ENCODE measurements around the gene ZDHHC20. TPM values are rescaled to one million over a fixed set of nuclear protein-coding genes. Genes with fewer than 3 reads are reported as not detected.

Gene ZDHHC20
- total and polyA plus RNA-seq, 2 of the 13 experiments (the other 11 are each of a cell fraction or from before 2014, with no cell fraction given), result 19.9 to 59.9 TPM

- Histone ChIP-seq H2AFZ (ENCODE audit: low read length) (no peak overlapping the region), H3K4me2 (ENCODE audit: low read depth, low read length) (peak overlapping the region; percentile 82), H3K4me3 (replicated peaks in 1 of 3; ENCODE audit: insufficient read depth in 1 of 3, low read depth in 2 of 3, low read length in 3 of 3) (peak overlapping the region; percentile 98 to 100 (median 99)), H3K9ac (ENCODE audit: insufficient read depth, low read depth, low read length) (peak overlapping the region; percentile 98), H3K9me3 (ENCODE audit: low read length) (no peaks in the 10 kb centered on the region), H3K4me1 (ENCODE audit: insufficient read depth, low read length) (peaks cover 53% of the 10 kb centered on the region), H3K36me3 (replicated peaks in 1 of 2; ENCODE audit: control insufficient read depth in 1 of 2, insufficient read depth in 2 of 2, low read length in 2 of 2) (no peaks in the 10 kb centered on the region), H4K20me1 (ENCODE audit: insufficient read depth, low read length) (peaks cover 15% of the 10 kb centered on the region; the same call in 1 of the 2 replicates), H3K27me3 (ENCODE audit: control insufficient read depth in 1 of 2, insufficient read depth in 2 of 2, low read length in 2 of 2) (no peaks in the 10 kb centered on the region; a peak in 1 of 5 replicates), H3K79me2 (ENCODE audit: insufficient read depth, low read length) (peaks cover 48% of the 10 kb centered on the region), H3K27ac (ENCODE audit: extremely low read length, insufficient read depth, low read length) (peak overlapping the region; percentile 95)
- WGBS (ENCODE audit: low lambda C conversion rate), result under 1% methylated on average over 14 of the region's 16 CpGs
- DNase-seq (ENCODE audit: low spot score), result no peak
- in situ Hi-C loops (cut with HindIII; ENCODE audit: extremely low pct_ligation_motif_present, low pct_unique_long_range_greater_than_20kb) (no loop called here), intact Hi-C loops (cut with micrococcal nuclease; ENCODE audit: unreplicated experiment) (loop anchor here (5.0 kb wide), 1 partner anchor 56 kb away; no protein-coding TSS in a partner anchor)
- no TSS peak for BruUV-seq (replicated peaks)
- ATAC-seq, result peak; percentile 32
- ChIA-PET POLR2A (interaction anchor here (1.0 to 2.0 kb wide), 4 partner anchors 22 to 282 kb away, joined by 3 to 10 read pairs (median 4); partner anchors contain the start of genes MRPL57 and SKA3), CTCF (ENCODE audit: low intra/inter-chr PET ratio, low total read pairs) (no interaction called here)
- no peak for FAIRE-seq
- TF ChIP-seq ZNF34 (CRISPR knock-in tag; IDR thresholded peaks at IDR 0.05; ENCODE audit: borderline replicate concordance) (no peak), FOSL2 (CRISPR knock-in tag; IDR thresholded peaks at IDR 0.05) (no peak), MLLT10 (CRISPR knock-in tag; IDR thresholded peaks at IDR 0.05) (no peak), ZNF567 (CRISPR knock-in tag; IDR thresholded peaks at IDR 0.05; ENCODE audit: borderline replicate concordance) (no peak), ISL2 (CRISPR knock-in tag; IDR thresholded peaks at IDR 0.05) (peak; percentile 1; the same call in 1 of the 2 replicates), KLF11 (CRISPR knock-in tag; IDR thresholded peaks at IDR 0.05) (no peak), ZNF629 (CRISPR knock-in tag; conservative IDR thresholded peaks at IDR 0.05) (no peak), ASH2L (IDR thresholded peaks at IDR 0.05; ENCODE audit: insufficient read length, low read depth, low read length) (peak; percentile 13), ZNF512 (CRISPR knock-in tag; IDR thresholded peaks at IDR 0.05) (no peak), ZNF281 (CRISPR knock-in tag; IDR thresholded peaks at IDR 0.05; ENCODE audit: borderline replicate concordance) (peak; percentile 54; the same call in 1 of the 2 replicates), ZKSCAN1 (IDR thresholded peaks at IDR 0.05; ENCODE audit: low read length) (no peak), GATA4 (IDR thresholded peaks at IDR 0.05; ENCODE audit: borderline replicate concordance, low read depth) (no peak), MEF2D (CRISPR knock-in tag; IDR thresholded peaks at IDR 0.05) (no peak), SAP130 (CRISPR knock-in tag; IDR thresholded peaks at IDR 0.05; ENCODE audit: low read depth) (peak; percentile 12), ZNF574 (CRISPR knock-in tag; IDR thresholded peaks at IDR 0.05) (0 out of 2 replicates have a peak, but pooled peaks have one; percentile 24), CREM (IDR thresholded peaks at IDR 0.05) (no peak), CREM (CRISPR knock-in tag; IDR thresholded peaks at IDR 0.05) (no peak), CEBPG (CRISPR knock-in tag; IDR thresholded peaks at IDR 0.05) (no peak)
- TF ChIP-seq, protein P1, sequence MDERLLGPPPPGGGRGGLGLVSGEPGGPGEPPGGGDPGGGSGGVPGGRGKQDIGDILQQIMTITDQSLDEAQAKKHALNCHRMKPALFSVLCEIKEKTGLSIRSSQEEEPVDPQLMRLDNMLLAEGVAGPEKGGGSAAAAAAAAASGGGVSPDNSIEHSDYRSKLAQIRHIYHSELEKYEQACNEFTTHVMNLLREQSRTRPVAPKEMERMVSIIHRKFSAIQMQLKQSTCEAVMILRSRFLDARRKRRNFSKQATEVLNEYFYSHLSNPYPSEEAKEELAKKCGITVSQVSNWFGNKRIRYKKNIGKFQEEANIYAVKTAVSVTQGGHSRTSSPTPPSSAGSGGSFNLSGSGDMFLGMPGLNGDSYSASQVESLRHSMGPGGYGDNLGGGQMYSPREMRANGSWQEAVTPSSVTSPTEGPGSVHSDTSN (CRISPR knock-in tag; IDR thresholded peaks at IDR 0.05), result no peak
Observed at GRCh38 chr13:21458451-21458812, 671 bp downstream of the ZDHHC20 start.
